ENCODE data around the gene ESRRG.
A peak's percentile ranks its signal among the peaks of the same experiment; 100 is the strongest.

ESRRG gene

GRCh38 chr1:216686860-216687766 lies 36.1 kb downstream of the ESRRG start:
- peak overlapping the region; percentile 22 for H3K4me2 ChIP-seq (ENCODE audit: insufficient read depth, low read length, poor library complexity, severe bottlenecking)
- H2BK5ac ChIP-seq (ENCODE audit: low read length), result no peak overlapping the region
- H3K36me3 ChIP-seq (replicated peaks in 1 of 2; ENCODE audit: control insufficient read depth in 2 of 2, insufficient read depth in 2 of 2, low read length in 2 of 2), result no peaks in the 10 kb centered on the region
- H3K9me3 ChIP-seq (replicated peaks in 1 of 2; ENCODE audit: control insufficient read depth in 2 of 2, insufficient read depth in 1 of 2, low read depth in 1 of 2, low read length in 2 of 2), result no peaks in the 10 kb centered on the region
- no CpG with 5 or more reads among the region's 14 CpGs for WGBS, 2 donors (ENCODE audit: extremely low coverage in 2 of 2, insufficient read length in 2 of 2, insufficient replicate concordance in 1 of 2)
- no peak overlapping the region for H3K9ac ChIP-seq (ENCODE audit: low read depth, low read length, poor library complexity)
- H3K4me1 ChIP-seq (ENCODE audit: control insufficient read depth in 2 of 2, insufficient read depth in 1 of 2, low read depth in 1 of 2, low read length in 2 of 2), result peaks cover 2 to 12% of the 10 kb centered on the region in 2 donors
- H3K23ac ChIP-seq (ENCODE audit: low read depth, low read length, poor library complexity), result no peak overlapping the region
- H4K91ac ChIP-seq (ENCODE audit: low read depth, low read length, poor library complexity), result no peak overlapping the region
- peak; percentile 23 for DNase-seq (ENCODE audit: low spot score)
- H4K8ac ChIP-seq (ENCODE audit: low read depth, low read length), result no peak overlapping the region
- no peak overlapping the region for H3K27ac ChIP-seq (replicated peaks; ENCODE audit: low read length)
- H3K79me1 ChIP-seq (ENCODE audit: low read depth, low read length), result no peaks in the 10 kb centered on the region
- H3K27me3 ChIP-seq (ENCODE audit: control insufficient read depth in 3 of 3, insufficient read depth in 3 of 3, low read depth in 1 of 3, low read length in 3 of 3), result no peaks in the 10 kb centered on the region
- no peak overlapping the region for H2BK12ac ChIP-seq (ENCODE audit: low read length)
- no peak overlapping the region for H3K18ac ChIP-seq (ENCODE audit: low read length)
- no peak overlapping the region for H3K4me3 ChIP-seq (ENCODE audit: low read length in 2 of 2)
- H3K4ac ChIP-seq (ENCODE audit: low read length), result no peak overlapping the region
- no peak overlapping the region for H3K14ac ChIP-seq (ENCODE audit: low read length)
- H2AFZ ChIP-seq (ENCODE audit: low read length), result peak overlapping the region; percentile 52
- H2BK15ac ChIP-seq (ENCODE audit: low read length), result no peak overlapping the region
- no peak overlapping the region for H2AK5ac ChIP-seq (ENCODE audit: low read depth, low read length)
- no peak overlapping the region for H2BK120ac ChIP-seq (ENCODE audit: low read depth, low read length)

DNA sequence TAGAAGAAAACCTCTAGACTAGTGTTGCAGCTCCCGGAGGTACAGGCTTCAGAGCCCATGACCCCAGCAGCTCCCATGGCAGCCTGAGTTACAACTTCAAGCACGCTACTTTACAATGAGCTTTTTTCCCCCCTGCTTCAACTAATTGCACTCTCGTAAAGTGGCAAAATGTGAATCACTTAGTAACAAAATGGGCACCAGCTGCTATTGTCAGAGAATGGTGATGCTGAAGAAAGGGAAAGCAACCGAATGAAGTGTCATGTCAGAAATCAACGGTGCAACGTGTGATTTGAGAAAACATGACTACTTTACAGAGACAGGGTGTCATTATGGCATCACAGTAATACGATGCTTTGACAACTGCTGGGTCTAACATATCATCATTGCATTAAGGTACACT lies 40.5 kb downstream of the ESRRG start:
- Histone ChIP-seq H3K4ac (ENCODE audit: low read length) (no peak overlapping the region), H2BK5ac (ENCODE audit: low read length) (no peak overlapping the region), H3K4me3 (ENCODE audit: low read length in 2 of 2) (no peak overlapping the region), H3K14ac (ENCODE audit: low read length) (no peak overlapping the region), H2AFZ (ENCODE audit: low read length) (peak overlapping the region; percentile 25), H2BK12ac (ENCODE audit: low read length) (no peak overlapping the region), H4K8ac (ENCODE audit: low read depth, low read length) (no peak overlapping the region), H3K4me1 (ENCODE audit: control insufficient read depth in 2 of 2, insufficient read depth in 1 of 2, low read depth in 1 of 2, low read length in 2 of 2) (peaks cover 2 to 10% of the 10 kb centered on the region in 2 donors), H3K27me3 (ENCODE audit: control insufficient read depth in 3 of 3, insufficient read depth in 3 of 3, low read depth in 1 of 3, low read length in 3 of 3) (no peaks in the 10 kb centered on the region), H3K36me3 (replicated peaks in 1 of 2; ENCODE audit: control insufficient read depth in 2 of 2, insufficient read depth in 2 of 2, low read length in 2 of 2) (no peaks in the 10 kb centered on the region), H3K4me2 (ENCODE audit: insufficient read depth, low read length, poor library complexity, severe bottlenecking) (no peak overlapping the region), H3K27ac (replicated peaks; ENCODE audit: low read length) (no peak overlapping the region), H3K23ac (ENCODE audit: low read depth, low read length, poor library complexity) (no peak overlapping the region), H2BK120ac (ENCODE audit: low read depth, low read length) (no peak overlapping the region), H3K9ac (ENCODE audit: low read depth, low read length, poor library complexity) (no peak overlapping the region), H3K18ac (ENCODE audit: low read length) (no peak overlapping the region), H3K9me3 (replicated peaks in 1 of 2; ENCODE audit: control insufficient read depth in 2 of 2, insufficient read depth in 1 of 2, low read depth in 1 of 2, low read length in 2 of 2) (no peaks in the 10 kb centered on the region), H3K79me1 (ENCODE audit: low read depth, low read length) (no peaks in the 10 kb centered on the region), H2AK5ac (ENCODE audit: low read depth, low read length) (no peak overlapping the region), H4K91ac (ENCODE audit: low read depth, low read length, poor library complexity) (no peak overlapping the region), H2BK15ac (ENCODE audit: low read length) (no peak overlapping the region)
- DNase-seq (ENCODE audit: low spot score), result no peak
- WGBS, 2 donors (ENCODE audit: extremely low coverage in 2 of 2, insufficient read length in 2 of 2, insufficient replicate concordance in 1 of 2), result no CpG with 5 or more reads among the region's 7 CpGs

GRCh38 chr1:216679108-216679507 lies 44.1 kb downstream of the ESRRG start:
- DNase-seq (ENCODE audit: low spot score), result no peak
- H2BK12ac ChIP-seq (ENCODE audit: low read length), result no peak overlapping the region
- H2BK5ac ChIP-seq (ENCODE audit: low read length), result no peak overlapping the region
- no peaks in the 10 kb centered on the region for H3K79me1 ChIP-seq (ENCODE audit: low read depth, low read length)
- no peaks in the 10 kb centered on the region for H3K9me3 ChIP-seq (replicated peaks in 1 of 2; ENCODE audit: control insufficient read depth in 2 of 2, insufficient read depth in 1 of 2, low read depth in 1 of 2, low read length in 2 of 2)
- H3K23ac ChIP-seq (ENCODE audit: low read depth, low read length, poor library complexity), result no peak overlapping the region
- no peak overlapping the region for H3K9ac ChIP-seq (ENCODE audit: low read depth, low read length, poor library complexity)
- no peak overlapping the region for H2BK120ac ChIP-seq (ENCODE audit: low read depth, low read length)
- no peak overlapping the region for H3K27ac ChIP-seq (replicated peaks; ENCODE audit: low read length)
- H3K4me3 ChIP-seq (ENCODE audit: low read length in 2 of 2), result no peak overlapping the region
- no CpG with 5 or more reads among the region's 14 CpGs for WGBS, 2 donors (ENCODE audit: extremely low coverage in 2 of 2, insufficient read length in 2 of 2, insufficient replicate concordance in 1 of 2)
- H3K4me1 ChIP-seq (ENCODE audit: control insufficient read depth in 2 of 2, insufficient read depth in 1 of 2, low read depth in 1 of 2, low read length in 2 of 2), result peaks cover 0 to 2% of the 10 kb centered on the region in 2 donors
- no peak overlapping the region for H4K91ac ChIP-seq (ENCODE audit: low read depth, low read length, poor library complexity)
- H3K27me3 ChIP-seq (ENCODE audit: control insufficient read depth in 3 of 3, insufficient read depth in 3 of 3, low read depth in 1 of 3, low read length in 3 of 3), result no peaks in the 10 kb centered on the region
- H2AK5ac ChIP-seq (ENCODE audit: low read depth, low read length), result no peak overlapping the region
- H2AFZ ChIP-seq (ENCODE audit: low read length), result no peak overlapping the region
- H3K4me2 ChIP-seq (ENCODE audit: insufficient read depth, low read length, poor library complexity, severe bottlenecking), result no peak overlapping the region
- H2BK15ac ChIP-seq (ENCODE audit: low read length), result no peak overlapping the region
- H3K36me3 ChIP-seq (replicated peaks in 1 of 2; ENCODE audit: control insufficient read depth in 2 of 2, insufficient read depth in 2 of 2, low read length in 2 of 2), result no peaks in the 10 kb centered on the region
- H3K4ac ChIP-seq (ENCODE audit: low read length), result no peak overlapping the region
- no peak overlapping the region for H3K18ac ChIP-seq (ENCODE audit: low read length)
- no peak overlapping the region for H3K14ac ChIP-seq (ENCODE audit: low read length)
- no peak overlapping the region for H4K8ac ChIP-seq (ENCODE audit: low read depth, low read length)

GRCh38 chr1:216670118-216670883 lies 52.9 kb downstream of the ESRRG start:
- no peak overlapping the region for H3K27ac ChIP-seq (replicated peaks; ENCODE audit: low read length)
- no peak overlapping the region for H4K8ac ChIP-seq (ENCODE audit: low read depth, low read length)
- no peak overlapping the region for H2BK15ac ChIP-seq (ENCODE audit: low read length)
- H3K4me2 ChIP-seq (ENCODE audit: insufficient read depth, low read length, poor library complexity, severe bottlenecking), result no peak overlapping the region
- H3K14ac ChIP-seq (ENCODE audit: low read length), result no peak overlapping the region
- H3K4me3 ChIP-seq (ENCODE audit: low read length in 2 of 2), result no peak overlapping the region
- H3K79me1 ChIP-seq (ENCODE audit: low read depth, low read length), result no peaks in the 10 kb centered on the region
- no peak overlapping the region for H3K18ac ChIP-seq (ENCODE audit: low read length)
- H3K36me3 ChIP-seq (replicated peaks in 1 of 2; ENCODE audit: control insufficient read depth in 2 of 2, insufficient read depth in 2 of 2, low read length in 2 of 2), result no peaks in the 10 kb centered on the region
- no peaks in the 10 kb centered on the region for H3K9me3 ChIP-seq (replicated peaks in 1 of 2; ENCODE audit: control insufficient read depth in 2 of 2, insufficient read depth in 1 of 2, low read depth in 1 of 2, low read length in 2 of 2)
- no peak overlapping the region for H3K4ac ChIP-seq (ENCODE audit: low read length)
- H3K9ac ChIP-seq (ENCODE audit: low read depth, low read length, poor library complexity), result no peak overlapping the region
- no peak overlapping the region for H4K91ac ChIP-seq (ENCODE audit: low read depth, low read length, poor library complexity)
- no peak overlapping the region for H2BK12ac ChIP-seq (ENCODE audit: low read length)
- peak overlapping the region; percentile 16 for H2AFZ ChIP-seq (ENCODE audit: low read length)
- H2BK120ac ChIP-seq (ENCODE audit: low read depth, low read length), result no peak overlapping the region
- H2AK5ac ChIP-seq (ENCODE audit: low read depth, low read length), result no peak overlapping the region
- no peaks in the 10 kb centered on the region for H3K27me3 ChIP-seq (ENCODE audit: control insufficient read depth in 3 of 3, insufficient read depth in 3 of 3, low read depth in 1 of 3, low read length in 3 of 3)
- no peaks in the 10 kb centered on the region for H3K4me1 ChIP-seq (ENCODE audit: control insufficient read depth in 2 of 2, insufficient read depth in 1 of 2, low read depth in 1 of 2, low read length in 2 of 2)
- no peak overlapping the region for H2BK5ac ChIP-seq (ENCODE audit: low read length)
- H3K23ac ChIP-seq (ENCODE audit: low read depth, low read length, poor library complexity), result no peak overlapping the region
- DNase-seq (ENCODE audit: low spot score), result no peak
- WGBS, 2 donors (ENCODE audit: extremely low coverage in 2 of 2, insufficient read length in 2 of 2, insufficient replicate concordance in 1 of 2), result no CpG with 5 or more reads among the region's 6 CpGs
